GM21381 (cell line): ENCODE data around the gene ATL1.
"Not testable (repeated sequence)": the region's sequence is repeated elsewhere in the genome, so short reads cannot be mapped to it uniquely, and the experiment has no call there.

Source experiments
- ATAC-seq: cut with Tn5 transposase; IDR thresholded peaks from one replicate; pipeline ENCODE4 v1.9.1; 2021; ENCODE audit warnings: mild to moderate bottlenecking, moderate library complexity; ENCODE audit not compliant: unreplicated experiment

The ATL1 gene

DNA sequence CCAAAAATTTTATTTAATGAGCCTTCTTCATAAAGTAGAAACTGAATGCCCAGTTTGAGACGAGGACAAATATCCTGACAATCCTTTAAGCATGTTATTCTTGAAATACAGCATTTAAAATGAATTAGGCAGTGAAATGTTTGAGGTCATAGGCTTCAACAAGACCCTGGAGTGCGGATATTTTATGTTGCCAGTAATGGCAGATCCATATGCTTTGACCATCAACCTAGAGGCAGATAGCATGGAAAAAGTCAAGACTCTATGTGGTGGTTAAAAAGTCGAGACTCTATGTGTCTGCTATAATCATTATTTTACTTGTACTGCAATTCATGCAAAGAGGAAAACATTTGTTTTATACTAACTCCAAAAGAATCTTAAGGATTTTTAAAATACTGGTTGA is 25.5 kb upstream of the ATL1 start:
- no peak for ATAC-seq

GRCh38 chr14:50534997-50535396 is 24.9 kb upstream of the ATL1 start:
- ATAC-seq: no peak

DNA sequence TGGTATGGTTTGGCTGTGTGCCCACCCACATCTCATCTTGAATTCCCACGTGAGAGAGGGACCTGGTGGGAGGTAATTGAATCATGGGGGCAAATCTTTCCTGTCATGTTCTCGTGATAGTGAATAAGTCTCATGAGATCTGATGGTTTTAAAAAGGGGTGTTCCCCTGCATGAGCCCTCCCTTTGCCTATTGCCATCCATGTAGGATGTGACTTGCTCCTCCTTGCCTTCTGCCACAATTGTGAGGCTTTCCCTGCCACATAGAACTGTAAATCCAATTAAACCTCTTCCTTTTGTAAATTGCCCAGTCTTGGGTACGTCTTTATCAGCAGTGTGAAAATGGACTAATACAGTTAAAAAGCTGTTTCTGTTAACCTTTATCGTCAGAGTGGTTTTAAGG is 21.9 kb upstream of the ATL1 start:
- ATAC-seq: not testable (repeated sequence)

DNA sequence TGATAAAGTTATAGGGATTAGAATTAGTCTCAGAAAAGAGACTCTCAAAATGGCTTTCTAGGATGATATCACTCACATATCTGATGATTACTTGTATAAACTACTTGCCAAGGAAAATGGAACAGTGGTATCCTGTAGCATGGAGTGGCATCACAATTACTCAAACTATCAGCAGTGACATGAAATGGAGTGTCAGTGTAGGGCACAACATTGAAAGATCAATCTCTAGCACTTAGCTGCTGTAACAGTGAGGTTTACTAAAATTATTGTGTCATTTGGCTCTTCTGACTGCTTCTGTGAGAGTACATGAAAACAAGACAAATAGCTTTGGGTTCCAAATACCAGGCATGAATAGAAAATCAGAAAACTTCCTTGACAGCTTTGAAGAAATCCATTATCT is 20.9 kb upstream of the ATL1 start:
- ATAC-seq: no peak

DNA sequence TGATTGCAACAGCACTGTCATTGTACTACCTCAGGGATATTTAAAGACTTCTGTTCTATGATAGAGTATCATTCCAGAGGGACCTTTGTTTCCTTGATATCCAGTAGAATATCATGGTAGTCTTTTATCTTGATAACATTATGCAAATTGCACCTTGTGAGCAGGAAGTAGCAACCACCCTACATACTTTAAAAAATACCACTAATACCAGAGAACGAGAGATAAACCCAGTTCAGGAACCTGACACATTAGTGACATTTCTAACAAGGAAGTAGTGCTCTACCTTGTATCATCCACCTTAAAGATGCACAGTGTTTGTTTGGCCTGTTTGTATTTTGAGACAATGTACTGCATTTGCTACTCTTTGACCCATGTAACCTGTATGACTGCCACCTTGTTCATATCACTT is 18.8 kb upstream of the ATL1 start:
- ATAC-seq: no peak

GRCh38 chr14:50542941-50543418 is 17.0 kb upstream of the ATL1 start:
- no peak for ATAC-seq

GRCh38 chr14:50544911-50545310 is 15.0 kb upstream of the ATL1 start:
- no peak for ATAC-seq

- ATAC-seq: no peak
Measured at GRCh38 chr14:50545618-50546017, 14.3 kb upstream of the ATL1 start.

DNA sequence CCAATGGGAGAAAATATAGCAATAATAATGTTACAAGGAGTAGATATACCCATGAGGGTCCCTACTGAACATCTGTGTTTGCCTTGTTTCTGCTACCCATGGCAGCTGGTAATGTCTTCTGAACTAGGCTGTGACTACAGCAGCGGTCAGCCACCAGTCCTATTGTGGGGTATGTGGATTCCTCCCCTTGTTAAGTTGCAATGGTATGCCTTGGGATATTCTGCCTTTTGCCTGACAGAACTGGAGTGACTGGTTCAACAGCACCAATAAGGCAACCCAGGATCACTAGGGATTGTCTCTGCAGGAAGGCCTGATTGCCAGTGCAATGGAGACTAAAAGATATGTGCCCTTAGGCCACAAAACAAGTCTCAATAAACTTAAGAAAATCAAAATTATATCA is 9.7 kb upstream of the ATL1 start:
- no peak for ATAC-seq

GRCh38 chr14:50551877-50552276 is 8.1 kb upstream of the ATL1 start:
- ATAC-seq: no peak

GRCh38 chr14:50552796-50553195 is 7.1 kb upstream of the ATL1 start:
- not testable (repeated sequence) for ATAC-seq

- no peak for ATAC-seq
Measured at GRCh38 chr14:50560931-50561285, 963 bp downstream of the ATL1 start.

DNA sequence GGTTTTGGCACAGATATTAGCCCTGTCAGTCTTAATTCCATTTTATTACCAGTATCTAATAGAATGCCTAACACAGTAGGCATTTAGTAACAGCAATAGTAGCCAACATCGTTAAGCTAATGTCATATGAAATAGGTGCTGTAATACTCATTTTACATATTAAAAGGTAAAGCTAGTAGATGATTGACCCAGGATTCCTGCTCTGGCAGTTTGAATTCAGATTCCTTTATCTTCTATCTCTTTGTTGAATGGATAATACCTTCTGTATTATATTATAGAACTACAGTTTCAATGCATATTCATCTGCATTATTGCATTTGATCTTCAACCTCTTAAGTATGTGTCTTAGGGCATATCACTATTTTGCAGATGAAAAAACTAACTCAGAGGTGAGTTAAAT is 2.9 kb downstream of the ATL1 start:
- no peak for ATAC-seq

- no peak for ATAC-seq
Measured at GRCh38 chr14:50569714-50570274, 9.8 kb downstream of the ATL1 start.

GRCh38 chr14:50573862-50574261 is 13.9 kb downstream of the ATL1 start:
- ATAC-seq: no peak

GRCh38 chr14:50575769-50576168 is 15.8 kb downstream of the ATL1 start:
- no peak for ATAC-seq

DNA sequence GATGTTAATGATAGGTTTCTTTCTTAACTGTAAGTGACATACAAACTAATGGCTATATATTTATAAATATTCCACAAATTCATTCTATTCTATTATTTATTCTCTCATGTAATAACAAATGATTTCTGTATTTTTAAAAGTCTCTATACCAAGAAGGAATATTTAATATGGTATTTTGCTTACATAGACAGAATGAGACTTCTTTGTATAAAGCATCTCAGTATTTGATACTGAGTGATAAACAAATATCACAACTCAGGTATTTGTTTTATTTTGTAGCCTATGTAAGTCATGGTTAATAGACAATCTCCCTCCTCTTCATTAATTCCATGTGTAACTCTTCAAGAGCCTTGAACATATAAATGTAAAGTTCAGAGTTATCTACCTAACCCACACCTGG is 18.0 kb downstream of the ATL1 start:
- no peak for ATAC-seq

DNA sequence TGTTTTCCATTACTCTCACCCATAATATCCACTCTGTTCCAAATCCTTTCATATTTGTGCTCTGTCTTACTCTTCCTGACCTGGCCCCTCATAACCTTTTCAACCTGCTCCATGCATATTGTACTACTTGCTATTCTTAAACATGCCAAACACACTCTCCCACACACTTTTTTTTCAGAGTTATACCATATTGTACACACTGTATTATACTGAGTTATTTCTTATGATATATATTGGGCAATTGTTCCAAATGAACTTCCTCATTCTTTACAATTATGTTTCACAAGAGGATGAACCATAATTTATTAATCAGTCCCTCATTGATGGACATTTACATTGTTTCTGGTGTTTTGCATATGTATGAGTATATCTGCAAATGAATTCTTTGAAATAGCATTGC is 18.5 kb downstream of the ATL1 start:
- no peak for ATAC-seq

GRCh38 chr14:50590464-50590863 is 30.5 kb downstream of the ATL1 start:
- no peak for ATAC-seq

DNA sequence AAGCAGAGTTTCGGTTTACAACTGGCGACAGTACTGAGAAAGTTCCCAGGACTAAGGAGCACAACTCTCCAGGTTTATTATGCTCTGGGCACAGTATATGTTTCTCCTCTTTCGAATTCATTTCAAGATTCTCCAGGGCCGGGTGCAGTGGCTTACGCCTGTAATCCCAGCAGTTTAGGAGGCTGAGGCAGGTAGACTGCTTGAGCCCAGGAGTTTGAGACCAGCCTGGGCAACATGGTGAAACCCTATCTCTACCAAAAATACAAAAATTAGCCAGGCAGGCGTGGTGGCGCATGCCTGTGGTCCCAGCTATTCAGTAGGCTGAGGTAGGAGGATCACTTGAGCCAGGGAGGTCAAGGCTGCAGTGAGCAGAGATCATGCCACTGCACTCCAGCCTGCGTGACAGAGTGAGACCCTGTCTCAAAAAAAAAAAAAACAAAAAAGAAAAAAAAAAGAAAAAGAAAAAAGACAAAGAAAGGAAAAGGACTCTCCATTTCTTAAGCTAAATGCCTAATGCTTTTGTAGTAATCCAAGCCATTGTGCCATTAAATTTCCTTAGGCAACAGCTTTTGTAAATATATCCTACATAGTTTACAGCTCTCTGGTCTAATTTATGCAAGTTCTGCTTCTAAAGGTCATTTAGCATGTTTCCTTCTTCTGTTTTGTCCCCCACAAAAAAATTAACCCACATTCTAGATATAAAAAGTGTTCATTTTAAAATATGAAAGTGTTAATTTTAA is 34.8 kb downstream of the ATL1 start:
- ATAC-seq: no peak

DNA sequence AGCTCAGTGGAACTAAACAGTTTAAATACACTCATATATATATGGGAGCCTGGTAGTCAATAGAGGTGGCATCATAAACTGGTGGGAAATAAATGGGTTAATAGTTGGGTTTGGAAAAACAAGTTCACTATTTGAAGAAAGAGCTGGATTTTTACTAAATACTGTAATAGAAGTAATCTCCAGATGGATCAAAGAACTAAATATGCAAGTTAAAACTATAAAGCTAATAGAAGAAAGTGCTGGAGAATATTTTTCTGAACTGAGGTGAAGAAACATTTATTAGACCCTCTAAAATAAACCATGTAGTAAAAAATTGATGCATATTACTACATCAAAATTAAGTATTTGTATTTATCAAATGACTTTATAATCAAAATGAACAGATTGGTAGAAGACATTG is 38.8 kb downstream of the ATL1 start:
- no peak for ATAC-seq

DNA sequence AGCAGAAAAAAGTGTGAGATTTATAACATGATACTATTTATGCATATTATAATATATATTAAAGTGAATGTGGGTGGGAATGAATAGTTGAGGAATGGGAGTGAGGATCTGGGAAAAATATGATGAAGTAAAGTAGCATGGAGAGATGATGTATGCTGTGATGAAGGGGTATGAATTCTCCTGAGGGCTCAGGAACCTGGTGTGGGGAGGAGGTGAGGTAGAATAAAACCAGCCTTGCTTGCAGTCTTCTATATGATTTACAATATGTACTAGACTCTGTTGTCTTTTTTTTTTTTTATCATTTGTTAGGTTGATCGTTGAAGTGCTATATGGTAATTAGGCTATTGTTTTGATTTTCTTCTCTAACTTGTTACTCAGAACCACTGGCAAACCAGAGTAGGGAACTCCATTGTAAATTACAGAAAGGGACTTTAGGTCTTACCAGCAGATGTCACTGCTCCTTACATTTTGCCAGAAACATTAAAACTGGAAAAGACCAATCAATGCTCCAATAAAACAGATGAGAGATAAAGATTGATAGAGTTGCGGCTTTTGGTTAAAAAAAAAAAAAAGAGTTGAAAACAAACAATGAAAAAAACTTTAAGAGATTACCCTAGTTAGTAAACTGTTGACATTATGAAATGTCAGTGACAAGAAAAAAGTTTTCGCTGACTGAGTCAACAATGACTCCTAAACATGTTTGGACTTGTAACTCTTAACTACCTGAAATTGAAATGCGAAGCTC is 39.9 kb downstream of the ATL1 start:
- no peak for ATAC-seq
